WTC11 (cell line): ENCODE measurements around the gene SPATA6. TPM values are rescaled to one million over a fixed set of nuclear protein-coding genes. Genes with fewer than 3 reads are reported as not detected.

Experiments
- ATAC-seq: fragments of 200-7000 bp; cut with Tn5 transposase; 2 replicates; pipeline ENCODE4 v1.10.0; 2021; ENCODE audit warnings: mild to moderate bottlenecking, moderate library complexity
- CTCF ChIA-PET: fragments of 300-600 bp; sonication (Branson Sonifier 250); formaldehyde crosslinking; loops from one replicate; lab custom pipeline; 2021; ENCODE audit warnings: antibody characterized with exemption; lab: Charles Lee
- POLR2A ChIA-PET: fragments of 350-600 bp; sonication (Branson Sonifier 250); formaldehyde crosslinking; loops from one replicate; lab custom pipeline; 2021; ENCODE audit warnings: antibody characterized with exemption; lab: Charles Lee
- DNase-seq: peaks from one replicate; pipeline ENCODE4 v3.0.0; 2021; ENCODE audit warnings: low spot score
- H3K27ac Mint-ChIP-seq: 2 replicates; pipeline ENCODE4 v1.8.0; 2021; ENCODE audit warnings: mixed read lengths
- H3K27me3 Mint-ChIP-seq: 2 replicates; pipeline ENCODE4 v1.8.0; 2021; ENCODE audit warnings: low read depth, mild to moderate bottlenecking, moderate library complexity, mixed read lengths
- H3K36me3 Mint-ChIP-seq: 2 replicates; pipeline ENCODE4 v1.8.0; 2021; ENCODE audit warnings: mixed read lengths
- H3K4me1 Mint-ChIP-seq: 2 replicates; pipeline ENCODE4 v1.8.0; 2022; ENCODE audit warnings: mixed read lengths
- H3K4me3 Mint-ChIP-seq: 2 replicates; pipeline ENCODE4 v1.8.0; 2021; ENCODE audit warnings: mild to moderate bottlenecking, moderate library complexity, mixed read lengths
- H3K9me3 Mint-ChIP-seq: 2 replicates; pipeline ENCODE4 v1.8.0; 2021; ENCODE audit warnings: mixed read lengths
- ATF1 ChIP-seq: sonication (generic); formaldehyde crosslinking; IDR thresholded peaks from 2 replicates; pipeline ENCODE4 v1.8.1; 2023; ENCODE audit warnings: mild to moderate bottlenecking, moderate library complexity, missing genetic modification reagents
- CREB1 ChIP-seq: sonication (generic); formaldehyde crosslinking; IDR thresholded peaks from 2 replicates; pipeline ENCODE4 v1.8.0; 2023; ENCODE audit warnings: mild to moderate bottlenecking, missing genetic modification reagents
- CREM ChIP-seq: sonication (generic); formaldehyde crosslinking; IDR thresholded peaks from 2 replicates; pipeline ENCODE4 v1.8.1; 2022; ENCODE audit warnings: mild to moderate bottlenecking, missing genetic modification reagents, moderate library complexity
- CTCF ChIP-seq: fragments of 200-600 bp; IDR thresholded peaks from 2 replicates; pipeline ENCODE4 v1.8.0; 2022; ENCODE audit warnings: antibody characterized with exemption
- E2F4 ChIP-seq: sonication (generic); formaldehyde crosslinking; IDR thresholded peaks from 2 replicates; pipeline ENCODE4 v1.8.1; 2022; ENCODE audit warnings: low read depth, mild to moderate bottlenecking, moderate library complexity, missing genetic modification reagents, borderline replicate concordance
- E2F5 ChIP-seq: sonication (generic); formaldehyde crosslinking; IDR thresholded peaks from 2 replicates; pipeline ENCODE4 v1.8.1; 2022; ENCODE audit warnings: mild to moderate bottlenecking, moderate library complexity, missing genetic modification reagents
- ESRRA ChIP-seq: sonication (generic); formaldehyde crosslinking; IDR thresholded peaks from 2 replicates; pipeline ENCODE4 v1.8.1; 2022; ENCODE audit warnings: mild to moderate bottlenecking, missing genetic modification reagents, borderline replicate concordance
- FOXK1 ChIP-seq: sonication (generic); formaldehyde crosslinking; IDR thresholded peaks from 2 replicates; pipeline ENCODE4 v1.8.0; 2022; ENCODE audit warnings: mild to moderate bottlenecking, moderate library complexity, missing genetic modification reagents
- GTF2I ChIP-seq: fragments of 250-450 bp; sonication (Bioruptor Pico); conservative IDR thresholded peaks from 2 replicates; pipeline ENCODE4 v1.4.0; 2021; ENCODE audit warnings: mild to moderate bottlenecking
- HMGXB4 ChIP-seq: sonication (generic); formaldehyde crosslinking; IDR thresholded peaks from 2 replicates; pipeline ENCODE4 v1.8.1; 2023; ENCODE audit warnings: mild to moderate bottlenecking, moderate library complexity, missing genetic modification reagents
- JUN ChIP-seq: sonication (generic); formaldehyde crosslinking; IDR thresholded peaks from 2 replicates; pipeline ENCODE4 v1.8.0; 2023; ENCODE audit warnings: mild to moderate bottlenecking, missing genetic modification reagents
- PRDM15 ChIP-seq: sonication (generic); formaldehyde crosslinking; IDR thresholded peaks from 2 replicates; pipeline ENCODE4 v1.8.0; 2022; ENCODE audit warnings: missing genetic modification reagents
- RELA ChIP-seq: sonication (generic); formaldehyde crosslinking; IDR thresholded peaks from 2 replicates; pipeline ENCODE4 v1.8.1; 2022; ENCODE audit warnings: missing genetic modification reagents, mild to moderate bottlenecking, borderline replicate concordance
- STAT6 ChIP-seq: sonication (generic); formaldehyde crosslinking; conservative IDR thresholded peaks from 2 replicates; pipeline ENCODE4 v1.8.1; 2023; ENCODE audit warnings: mild to moderate bottlenecking, low read depth, missing genetic modification reagents, moderate library complexity
- TEAD4 ChIP-seq: sonication (generic); formaldehyde crosslinking; IDR thresholded peaks from 2 replicates; pipeline ENCODE4 v1.8.0; 2022; ENCODE audit warnings: mild to moderate bottlenecking, missing genetic modification reagents
- TP53 ChIP-seq: sonication (generic); formaldehyde crosslinking; IDR thresholded peaks from 2 replicates; pipeline ENCODE4 v1.8.1; 2023; ENCODE audit warnings: mild to moderate bottlenecking, missing genetic modification reagents
- ZBTB21 ChIP-seq: sonication (generic); formaldehyde crosslinking; IDR thresholded peaks from 2 replicates; pipeline ENCODE4 v1.8.1; 2023; ENCODE audit warnings: mild to moderate bottlenecking, missing genetic modification reagents, borderline replicate concordance
- ZNF138 ChIP-seq: sonication (generic); formaldehyde crosslinking; conservative IDR thresholded peaks from 2 replicates; pipeline ENCODE4 v1.8.1; 2022; ENCODE audit warnings: mild to moderate bottlenecking, moderate library complexity, missing genetic modification reagents
- ZNF396 ChIP-seq: fragments of 250-450 bp; sonication (Bioruptor Pico); IDR thresholded peaks from 2 replicates; pipeline ENCODE4 v1.8.0; 2021; ENCODE audit warnings: mild to moderate bottlenecking, moderate library complexity, borderline replicate concordance
- ZNF512 ChIP-seq: sonication (generic); formaldehyde crosslinking; IDR thresholded peaks from 2 replicates; pipeline ENCODE4 v1.8.1; 2022; ENCODE audit warnings: missing genetic modification reagents, borderline replicate concordance
- total RNA-seq: library from RNA; stranded (reverse); gene quantifications from 3 replicates; pipeline ENCODE4 v1.2.3, GENCODE V29; 2021

The SPATA6 gene
- total RNA-seq, 1 experiment from 2014 or later, result 17.7 TPM

GRCh38 chr1:48251821-48252220 is 220.2 kb downstream of the SPATA6 start:
- TF ChIP-seq E2F5 (CRISPR knock-in tag) (no peak), CREM (CRISPR knock-in tag) (no peak), TEAD4 (CRISPR knock-in tag) (no peak), FOXK1 (CRISPR knock-in tag) (no peak), JUN (no peak), RELA (CRISPR knock-in tag) (no peak), CTCF (no peak), CREB1 (CRISPR knock-in tag) (no peak)
- Mint-ChIP-seq H3K27ac (no peak overlapping the region), H3K4me1 (peaks cover 8% of the 10 kb centered on the region), H3K27me3 (no peaks in the 10 kb centered on the region; the same call in 1 of the 2 replicates), H3K9me3 (no peaks in the 10 kb centered on the region), H3K4me3 (no peak overlapping the region), H3K36me3 (no peaks in the 10 kb centered on the region)
- DNase-seq, result no peak
- CTCF ChIA-PET, result interaction anchor here (1.1 to 2.0 kb wide), 2 partner anchors 246 to 279 kb away, joined by 4 to 10 read pairs; no protein-coding TSS in a partner anchor
- POLR2A ChIA-PET, result no interaction called here
- ATAC-seq, result no peak

- no peak for DNase-seq
- ChIA-PET CTCF (interaction anchor here (1.1 to 2.0 kb wide), 2 partner anchors 246 to 279 kb away, joined by 4 to 10 read pairs; no protein-coding TSS in a partner anchor), POLR2A (no interaction called here)
- Mint-ChIP-seq H3K4me3 (no peak overlapping the region), H3K27me3 (no peaks in the 10 kb centered on the region; the same call in 1 of the 2 replicates), H3K27ac (no peak overlapping the region), H3K4me1 (peaks cover 8% of the 10 kb centered on the region), H3K36me3 (no peaks in the 10 kb centered on the region), H3K9me3 (no peaks in the 10 kb centered on the region)
- no peak for ATAC-seq
- TF ChIP-seq E2F4 (CRISPR knock-in tag) (no peak), PRDM15 (CRISPR knock-in tag) (no peak), ATF1 (CRISPR knock-in tag) (no peak), ESRRA (CRISPR knock-in tag) (no peak), ZNF512 (CRISPR knock-in tag) (no peak), ZBTB21 (CRISPR knock-in tag) (no peak), JUN (no peak), ZNF138 (no peak), ZNF396 (CRISPR knock-in tag) (no peak), TP53 (CRISPR knock-in tag) (no peak), HMGXB4 (CRISPR knock-in tag) (no peak), GTF2I (CRISPR knock-in tag) (no peak), STAT6 (CRISPR knock-in tag) (no peak)
These were observed 220.7 kb downstream of the SPATA6 start for GRCh38 chr1:48251323-48251722.
